CD4-positive, alpha-beta T cell treated with Interleukin-2 at 100 ng/mL for 4 hours (primary cell): Measurements from ENCODE around the gene MEGF10.

Experiments used
- DNase-seq: peaks from one replicate; pipeline ENCODE4 v3.0.0-alpha.2; 2020; ENCODE audit warnings: low spot score

MEGF10 gene

GRCh38 chr5:127412698-127413097 lies 122.1 kb downstream of the MEGF10 start:
- no peak for DNase-seq

GRCh38 chr5:127415034-127415433 lies 124.4 kb downstream of the MEGF10 start:
- no peak for DNase-seq

GRCh38 chr5:127416906-127417305 lies 126.3 kb downstream of the MEGF10 start:
- no peak for DNase-seq

- DNase-seq, result no peak
These were observed 126.9 kb downstream of the MEGF10 start for GRCh38 chr5:127417528-127417927.

GRCh38 chr5:127418367-127418766 lies 127.8 kb downstream of the MEGF10 start:
- no peak for DNase-seq

- DNase-seq, result no peak
These were observed 128.5 kb downstream of the MEGF10 start for GRCh38 chr5:127418974-127419682.

- DNase-seq, result no peak
These were observed 129.2 kb downstream of the MEGF10 start for GRCh38 chr5:127419683-127420257.

- DNase-seq, result no peak
These were observed 130.2 kb downstream of the MEGF10 start for GRCh38 chr5:127420758-127421157.

- DNase-seq, result no peak
These were observed 130.9 kb downstream of the MEGF10 start for GRCh38 chr5:127421471-127421870.

- DNase-seq, result no peak
These were observed 132.7 kb downstream of the MEGF10 start for GRCh38 chr5:127423173-127423798.

GRCh38 chr5:127425037-127425436 lies 134.4 kb downstream of the MEGF10 start:
- no peak for DNase-seq

- no peak for DNase-seq
These were observed 135.3 kb downstream of the MEGF10 start for GRCh38 chr5:127425868-127426267.

GRCh38 chr5:127426661-127427060 lies 136.1 kb downstream of the MEGF10 start:
- no peak for DNase-seq

GRCh38 chr5:127428276-127428675 lies 137.7 kb downstream of the MEGF10 start:
- no peak for DNase-seq

- no peak for DNase-seq
These were observed 138.2 kb downstream of the MEGF10 start for GRCh38 chr5:127428748-127429147.

- no peak for DNase-seq
These were observed 139.3 kb downstream of the MEGF10 start for GRCh38 chr5:127429928-127430327.

- DNase-seq, result no peak
These were observed 140.0 kb downstream of the MEGF10 start for GRCh38 chr5:127430627-127431026.

GRCh38 chr5:127431977-127432585 lies 141.5 kb downstream of the MEGF10 start:
- no peak for DNase-seq

- no peak for DNase-seq
These were observed 142.9 kb downstream of the MEGF10 start for GRCh38 chr5:127433526-127433925.

GRCh38 chr5:127434588-127434987 lies 144.0 kb downstream of the MEGF10 start:
- DNase-seq, result no peak

- no peak for DNase-seq
These were observed 145.2 kb downstream of the MEGF10 start for GRCh38 chr5:127435821-127436220.

GRCh38 chr5:127439644-127440043 lies 149.0 kb downstream of the MEGF10 start:
- no peak for DNase-seq

GRCh38 chr5:127440831-127441230 lies 150.2 kb downstream of the MEGF10 start:
- DNase-seq, result no peak
